ENCODE data around the gene FUT9.

Gene FUT9

DNA sequence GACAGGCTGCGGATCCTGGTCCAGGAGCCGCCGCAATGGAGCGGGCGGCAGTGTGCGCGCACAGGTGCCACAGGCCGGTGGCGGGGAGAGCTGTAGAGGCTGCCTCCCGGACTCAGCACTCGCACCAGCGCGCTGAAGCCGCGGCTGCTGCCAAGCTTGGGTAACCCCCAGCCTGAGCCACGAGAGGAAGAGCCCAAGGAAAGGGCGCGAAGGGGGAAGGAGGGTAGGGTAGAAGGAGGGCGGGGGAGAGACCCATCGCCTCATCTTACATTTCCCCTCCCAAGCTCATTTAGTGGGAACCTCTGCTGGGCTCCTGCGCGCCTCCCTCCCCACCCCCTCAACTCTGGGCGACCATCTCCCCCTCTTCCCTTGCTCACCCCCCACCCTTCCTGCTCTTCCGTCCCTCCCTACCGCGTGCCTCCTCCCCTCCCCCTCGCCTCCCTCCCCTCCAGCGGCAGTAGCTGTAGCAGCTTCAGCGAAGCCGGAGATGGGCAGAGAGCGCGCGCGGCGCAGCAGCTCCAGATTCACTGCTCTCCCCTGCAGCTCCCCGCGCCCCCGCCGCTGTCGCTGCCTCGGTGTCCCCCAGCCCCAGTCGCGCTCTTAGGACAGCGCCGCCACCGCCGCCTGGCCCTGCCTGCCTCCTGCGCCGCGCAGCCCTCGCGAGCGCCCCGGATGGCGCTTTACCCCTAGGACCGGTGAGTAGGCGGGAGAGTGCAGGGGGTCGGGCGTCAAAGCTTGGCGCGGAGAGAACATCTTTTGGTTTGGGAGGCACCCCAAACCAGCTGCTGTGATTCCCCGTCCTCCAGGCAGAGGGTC, at the start of gene FUT9:
TSS of gene FUT9 (plus strand) at position 457 of the 816 bp plus-strand sequence. CDS start 187,182 bp downstream, outside the sequence.
- no peak for DNase-seq

DNA sequence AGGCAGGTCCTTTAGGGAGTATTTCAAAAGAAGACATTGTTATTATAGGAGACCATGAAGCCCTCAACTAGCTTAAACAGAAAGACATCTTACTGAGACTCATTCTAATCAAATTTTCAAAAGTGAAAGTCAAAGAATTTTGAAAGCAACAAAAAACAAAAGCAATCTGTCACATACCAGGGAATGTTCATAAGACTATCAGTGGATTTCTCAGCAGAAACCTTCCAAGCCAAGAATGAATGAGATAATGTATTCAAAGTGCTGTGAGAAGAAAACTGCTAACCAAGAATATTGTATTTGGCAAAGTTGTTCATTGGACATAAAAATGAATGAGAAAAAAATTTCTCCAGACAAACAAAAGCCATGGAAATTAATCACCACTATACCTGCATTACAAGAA, 48.2 kb upstream of the FUT9 start:
- DNase-seq, result no peak

DNA sequence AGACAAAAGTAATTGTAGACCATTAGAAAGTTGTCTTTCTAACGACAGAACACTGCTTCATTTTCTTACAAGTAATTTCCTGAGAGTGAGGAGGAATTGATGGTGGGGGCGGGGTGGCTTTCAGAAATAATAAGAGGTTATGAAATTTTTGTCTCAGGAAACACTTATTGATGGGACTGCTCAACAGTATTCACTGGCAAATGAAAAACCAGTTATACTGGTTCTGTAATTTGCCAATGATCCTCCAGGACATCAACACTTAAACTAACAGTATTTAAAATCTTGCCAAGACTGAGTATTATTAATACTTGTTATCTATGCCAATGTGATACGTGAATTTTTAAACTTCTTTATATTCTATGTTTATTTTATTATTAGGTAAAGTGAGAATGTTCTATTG, 41.8 kb upstream of the FUT9 start:
- DNase-seq, result no peak

DNA sequence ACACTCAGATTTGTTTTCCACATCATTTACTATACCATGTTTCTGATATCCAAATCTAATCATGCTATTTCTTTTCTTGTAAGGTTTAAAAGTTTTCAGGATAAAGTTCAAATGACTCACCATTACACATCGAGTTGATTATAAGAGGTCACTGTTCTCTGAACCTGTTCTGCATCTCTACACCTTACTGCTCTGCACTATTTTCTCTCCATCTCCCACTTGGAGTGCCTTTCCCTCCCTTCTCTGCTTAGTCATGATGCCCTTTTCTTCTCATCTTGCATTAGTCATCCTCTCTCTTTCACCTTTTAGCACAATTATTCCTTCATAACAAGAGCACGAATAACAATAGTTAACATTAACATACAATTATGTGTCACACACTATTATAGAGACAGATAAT, 37.5 kb upstream of the FUT9 start:
- DNase-seq, result no peak

DNA sequence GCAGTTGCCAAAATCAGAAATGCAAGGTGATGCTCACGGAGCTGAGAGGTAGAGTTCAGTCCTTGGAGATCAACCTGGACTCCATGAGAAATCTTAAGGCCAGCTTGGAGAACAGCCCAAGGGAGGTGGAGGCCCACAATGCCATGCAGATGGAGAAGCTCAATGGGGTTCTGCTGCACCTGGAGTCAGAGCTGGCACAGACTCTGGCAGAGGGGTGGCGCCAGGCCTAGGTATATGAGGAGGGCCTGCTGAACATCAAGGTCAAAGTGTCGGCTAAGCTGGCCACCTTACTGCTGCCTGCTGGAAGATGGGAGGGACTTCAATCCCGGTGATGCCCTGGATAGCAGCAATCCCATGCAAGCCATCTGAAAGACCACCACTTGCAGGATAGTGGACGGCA, 23.9 kb upstream of the FUT9 start:
- DNase-seq, result no peak

DNA sequence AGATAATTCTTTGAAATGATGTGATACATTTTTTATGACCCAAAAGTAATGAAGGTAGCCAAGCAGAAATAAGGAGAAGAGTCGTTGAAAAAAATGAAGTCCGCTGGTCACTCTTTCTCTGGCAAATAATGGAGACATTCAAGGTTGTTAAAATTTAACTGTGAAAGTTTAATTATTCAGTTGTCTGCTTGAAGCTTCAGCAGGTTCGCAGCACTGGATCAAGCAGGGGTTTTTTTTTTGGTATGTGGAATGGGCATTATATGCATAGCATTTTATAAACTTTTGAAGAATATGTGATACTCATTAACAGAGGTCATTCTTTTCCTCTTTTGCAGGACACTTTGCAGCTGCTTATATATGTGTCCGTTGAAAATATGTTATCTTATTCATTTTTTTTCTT, 21.6 kb upstream of the FUT9 start:
- DNase-seq, result no peak

DNA sequence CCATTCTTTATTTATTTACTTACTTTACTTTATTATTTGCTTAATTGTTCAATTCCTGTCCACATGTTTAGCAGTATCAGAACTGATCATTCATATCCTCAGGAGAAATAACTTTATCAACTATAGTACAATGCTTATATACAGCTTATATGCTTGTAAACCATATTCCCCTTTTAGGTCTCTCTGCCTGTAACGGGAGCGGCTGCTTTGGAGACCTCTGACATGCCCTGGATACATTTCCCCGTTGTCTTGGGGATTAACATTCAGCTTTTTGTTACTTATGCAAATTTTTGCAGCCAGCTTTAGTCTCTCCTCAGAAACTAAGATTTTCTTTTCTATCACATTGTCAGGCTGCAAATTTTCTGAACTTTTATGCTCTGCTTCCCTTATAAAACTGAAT, 17.6 kb upstream of the FUT9 start:
- DNase-seq, result no peak

DNA sequence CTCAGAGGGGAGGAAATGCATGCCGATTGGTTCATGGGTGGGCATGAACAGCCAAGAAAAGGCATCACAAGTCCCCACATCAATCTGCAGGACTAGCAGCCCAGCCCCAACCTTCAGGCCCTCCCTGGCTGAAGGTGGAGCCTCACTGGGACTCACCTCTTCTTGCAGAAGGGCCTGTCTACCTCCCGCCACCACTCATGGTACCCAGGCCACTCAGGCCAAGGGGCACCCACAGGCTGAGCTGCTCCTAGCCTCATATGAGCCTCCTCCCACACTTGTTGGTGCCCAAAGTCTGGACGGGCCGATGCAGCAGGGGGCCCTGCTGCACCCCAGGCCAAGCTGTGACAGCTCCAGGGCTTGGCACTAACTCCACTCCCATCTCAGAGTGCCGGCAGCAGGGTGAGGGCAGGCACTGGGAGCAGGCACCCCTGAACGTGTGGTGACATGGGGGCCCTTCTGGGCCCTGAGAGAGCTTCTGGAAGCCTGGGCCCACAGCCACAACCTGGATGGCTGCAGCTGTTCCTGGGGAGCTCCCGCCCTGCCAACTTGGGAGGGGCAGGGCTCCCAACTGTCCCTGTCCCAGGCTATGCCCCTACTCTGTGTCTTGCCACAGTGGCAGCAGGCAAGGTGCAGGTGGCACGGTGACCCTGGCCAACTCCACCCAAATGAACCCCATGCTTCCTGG, 13.7 kb upstream of the FUT9 start:
- no peak for DNase-seq

DNA sequence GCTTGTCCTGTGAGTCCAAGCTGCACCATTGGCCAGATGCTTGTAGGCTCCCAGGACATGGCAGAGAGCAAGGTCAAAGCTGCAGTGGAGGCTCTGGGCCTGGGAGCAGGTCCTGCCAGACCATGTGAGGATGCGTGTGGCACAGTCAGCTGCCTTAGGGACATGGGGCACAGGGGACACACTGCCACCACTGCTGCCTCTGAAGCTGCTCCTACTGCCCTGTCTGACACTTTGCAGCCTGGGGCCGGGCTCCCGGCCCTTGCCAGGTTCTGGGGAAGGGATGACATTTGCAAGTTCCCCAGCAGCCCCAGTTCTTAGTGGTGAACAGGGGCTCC, 13.2 kb upstream of the FUT9 start:
- DNase-seq, result no peak

DNA sequence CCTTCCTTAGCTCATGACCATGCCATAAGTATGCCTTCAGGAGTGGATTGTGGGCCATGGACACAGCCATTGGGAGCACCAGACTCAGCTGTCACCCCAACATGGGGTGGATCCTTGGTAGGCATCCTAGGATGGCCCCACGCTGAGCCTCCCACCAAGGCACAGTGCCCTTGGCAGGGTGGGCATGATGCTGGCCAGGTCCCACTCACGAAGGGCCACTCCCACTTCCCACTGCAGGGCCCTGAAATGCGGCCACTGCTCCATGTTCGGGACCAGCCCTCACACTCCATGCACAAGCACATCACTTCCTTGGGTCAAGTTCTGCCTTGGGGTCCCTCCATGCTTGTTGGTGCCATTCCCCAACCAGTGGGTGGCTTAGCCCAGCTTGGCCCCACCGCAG, 12.9 kb upstream of the FUT9 start:
- no peak for DNase-seq

DNA sequence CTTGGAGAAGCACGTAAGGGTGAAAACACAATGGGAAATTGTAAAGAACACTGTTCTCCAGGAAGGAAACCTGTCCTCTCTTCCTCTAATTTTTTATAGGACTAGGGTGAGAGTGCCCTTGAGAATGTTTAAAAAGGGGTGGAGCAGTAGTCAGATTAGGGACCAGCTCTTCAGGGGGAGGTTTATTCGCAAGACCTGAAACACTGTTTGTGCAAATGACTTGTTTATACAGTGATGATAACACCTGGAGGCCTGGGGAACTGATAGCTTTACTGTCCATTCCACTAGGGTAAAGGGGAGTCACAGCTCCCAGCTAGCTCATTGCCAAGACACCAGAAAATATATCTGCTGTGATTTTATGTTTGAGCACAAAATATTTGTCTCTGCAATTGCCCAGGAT, 8.1 kb upstream of the FUT9 start:
- no peak for DNase-seq

DNA sequence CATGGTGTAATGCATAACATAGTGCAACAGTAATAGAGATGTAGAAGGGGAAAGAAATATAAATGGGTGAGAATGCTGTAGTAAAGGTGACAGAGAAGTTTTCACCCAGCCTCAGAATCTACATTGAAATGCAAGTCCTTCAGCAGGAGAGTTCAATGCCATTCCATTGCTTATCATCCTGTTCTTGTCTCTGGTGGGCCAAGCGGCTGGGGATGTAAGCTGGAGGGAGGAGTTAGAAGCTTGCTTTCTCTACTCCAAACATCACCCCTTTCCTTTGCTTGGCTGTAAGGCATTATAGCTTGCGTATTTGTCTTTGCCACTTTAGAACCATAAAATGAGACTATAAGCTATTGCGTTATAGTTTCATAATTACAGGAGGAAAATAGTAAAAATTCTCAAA, 2.2 kb upstream of the FUT9 start:
- DNase-seq, result no peak

DNA sequence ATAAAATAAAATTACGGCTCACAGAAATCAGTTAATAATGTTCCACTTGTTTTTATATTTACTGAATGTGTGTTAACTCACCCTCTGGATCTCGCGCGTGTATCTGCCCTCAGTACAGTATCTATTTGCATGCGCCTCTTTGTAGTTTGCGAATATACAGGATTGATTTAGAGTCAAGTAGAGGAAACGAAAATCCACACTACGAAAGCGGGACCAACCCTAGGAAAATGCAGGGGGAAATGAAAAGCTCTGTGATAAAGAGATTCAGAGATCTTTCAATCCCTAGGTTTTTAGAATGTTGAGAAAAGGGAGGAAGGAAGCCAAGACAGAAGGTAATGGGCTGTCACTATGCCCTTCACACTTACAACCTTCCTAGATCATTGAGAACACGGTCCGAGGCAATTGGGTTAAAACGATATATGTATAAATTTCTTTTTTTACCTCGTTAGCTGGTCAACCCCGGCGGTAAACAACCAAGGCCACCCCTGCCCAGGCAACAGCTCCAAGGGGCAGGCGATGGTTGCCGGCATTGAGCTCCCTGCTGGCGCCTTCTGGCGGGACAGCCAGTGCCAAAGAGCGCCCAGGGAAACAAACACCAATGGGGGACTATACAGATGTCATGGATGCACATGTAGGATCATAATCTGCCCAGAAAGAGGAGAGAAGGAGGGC, 792 bp upstream of the FUT9 start:
- DNase-seq, result no peak

DNA sequence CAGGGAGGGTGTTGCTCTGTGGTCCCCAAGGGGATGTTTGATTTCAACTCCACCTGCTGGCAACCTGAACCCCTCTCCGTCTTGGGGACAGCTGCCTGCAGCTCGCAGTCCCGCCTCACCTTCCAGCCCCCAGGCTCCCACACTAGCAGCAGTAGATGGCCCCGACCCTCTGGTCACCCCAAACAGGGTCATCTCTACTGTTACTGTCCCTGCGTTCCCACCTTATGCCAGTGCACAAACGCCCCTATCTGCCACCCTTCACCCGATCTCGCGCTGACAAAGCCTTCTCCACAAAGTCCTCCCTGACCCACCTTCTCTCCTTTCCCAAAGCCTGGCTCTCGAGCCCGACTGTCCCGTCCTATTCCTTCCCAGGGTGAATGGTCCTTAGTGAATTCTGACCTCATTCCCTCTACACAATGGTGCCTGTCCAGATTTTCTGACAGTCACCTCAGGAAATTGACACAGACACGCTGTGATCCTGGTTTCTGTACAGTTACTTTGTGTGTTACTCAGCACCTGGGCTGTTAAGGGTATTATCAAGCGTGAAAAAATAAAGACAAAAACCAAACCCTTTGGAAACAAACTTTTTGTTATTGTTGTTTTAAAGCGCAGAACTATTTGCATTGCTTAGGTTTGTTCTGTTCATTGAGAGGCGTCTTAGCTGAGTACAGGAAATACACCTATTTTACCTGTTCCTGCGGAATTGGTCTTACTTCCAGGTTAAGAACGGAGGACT, 728 bp downstream of the FUT9 start:
- DNase-seq, result no peak

DNA sequence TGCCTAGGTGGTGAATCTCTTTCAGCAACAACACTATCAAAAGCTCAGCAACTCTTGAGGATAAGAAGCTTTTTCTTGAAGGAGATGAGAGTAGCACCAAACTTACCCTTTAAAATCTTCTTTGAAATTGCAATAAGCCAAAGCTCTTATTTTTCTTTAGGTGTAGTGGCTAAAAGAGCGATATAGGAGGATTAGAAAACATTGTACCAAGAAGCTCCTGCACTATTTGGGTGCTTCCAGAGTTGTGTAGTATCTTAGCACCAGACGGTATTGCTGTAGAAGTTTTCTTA, 1.2 kb downstream of the FUT9 start:
- DNase-seq, result no peak

DNA sequence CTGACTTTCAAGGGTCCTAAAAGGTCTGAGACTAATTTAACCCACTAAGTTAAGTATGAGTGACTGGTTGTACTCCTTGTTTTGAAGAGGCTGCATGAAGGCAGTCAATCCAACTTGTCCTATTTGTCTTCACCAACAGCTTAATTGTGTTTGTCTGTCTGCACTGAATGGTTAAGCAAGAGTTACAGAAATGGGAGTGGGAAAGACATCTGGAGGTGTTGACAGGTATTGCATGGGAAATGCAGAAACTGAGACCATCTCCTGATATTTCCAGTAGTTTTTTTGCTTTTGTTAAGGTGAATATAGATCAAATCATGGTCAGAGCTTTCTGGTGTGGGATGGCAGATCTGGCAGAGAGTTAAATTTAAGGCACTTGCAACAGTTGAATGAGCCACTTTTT, 6.5 kb downstream of the FUT9 start:
- no peak for DNase-seq

DNA sequence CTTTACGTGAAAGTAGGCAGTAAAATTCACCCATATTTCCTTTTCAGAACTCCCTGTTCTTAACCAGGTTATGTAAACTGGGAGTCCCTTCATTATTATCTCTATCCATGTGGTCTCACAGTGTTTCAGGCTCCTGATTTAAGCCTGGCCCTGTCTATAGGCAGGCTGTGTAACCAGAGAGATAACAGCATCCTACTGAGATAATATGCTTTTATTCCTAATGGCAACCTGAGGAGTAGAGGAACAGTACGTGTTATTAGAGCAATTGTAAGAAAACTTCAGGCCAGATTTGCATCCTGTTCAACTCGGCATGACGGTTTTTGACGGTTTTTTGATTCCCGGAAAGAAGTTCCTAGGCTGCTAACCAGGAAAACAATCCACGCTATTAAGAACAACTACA, 16.9 kb downstream of the FUT9 start:
- DNase-seq, result no peak

DNA sequence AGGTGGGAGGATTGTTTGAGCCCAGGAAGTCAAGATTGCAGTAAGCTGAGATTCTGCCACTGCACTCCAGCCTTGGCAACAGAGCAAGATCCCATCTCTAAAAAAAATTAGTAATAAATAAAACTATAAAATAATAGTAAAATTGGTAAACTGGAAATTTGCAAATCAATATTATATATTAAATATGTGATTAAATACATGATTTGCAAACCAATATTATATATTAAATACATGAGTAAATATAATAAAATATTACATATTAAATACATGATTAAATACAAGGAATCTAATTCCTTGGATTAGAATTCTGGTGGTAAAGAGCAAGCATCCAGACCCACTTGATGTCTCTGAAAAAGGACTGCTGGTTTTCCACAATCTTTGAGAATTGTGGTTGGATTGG, 35.8 kb downstream of the FUT9 start:
- DNase-seq, result no peak

DNA sequence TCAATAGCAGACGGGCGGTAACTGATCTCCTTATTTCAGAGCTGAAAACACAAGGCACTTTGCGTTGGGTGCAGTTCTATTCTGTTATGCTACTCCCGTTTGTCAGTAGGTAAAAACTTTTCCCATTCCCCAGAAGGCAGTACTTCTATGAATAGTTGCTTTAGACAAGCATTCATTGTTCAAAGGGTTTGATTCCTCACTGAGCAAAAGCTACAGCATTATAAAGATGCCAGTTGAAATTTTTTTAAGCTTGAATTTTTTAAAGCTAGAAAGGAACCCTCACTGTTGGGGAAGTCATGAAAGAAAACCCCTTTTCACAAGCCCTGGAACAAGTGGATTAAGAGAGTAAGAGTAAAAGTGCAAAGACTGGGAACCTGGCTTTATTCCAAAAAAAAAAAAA, 42.3 kb downstream of the FUT9 start:
- DNase-seq, result no peak

DNA sequence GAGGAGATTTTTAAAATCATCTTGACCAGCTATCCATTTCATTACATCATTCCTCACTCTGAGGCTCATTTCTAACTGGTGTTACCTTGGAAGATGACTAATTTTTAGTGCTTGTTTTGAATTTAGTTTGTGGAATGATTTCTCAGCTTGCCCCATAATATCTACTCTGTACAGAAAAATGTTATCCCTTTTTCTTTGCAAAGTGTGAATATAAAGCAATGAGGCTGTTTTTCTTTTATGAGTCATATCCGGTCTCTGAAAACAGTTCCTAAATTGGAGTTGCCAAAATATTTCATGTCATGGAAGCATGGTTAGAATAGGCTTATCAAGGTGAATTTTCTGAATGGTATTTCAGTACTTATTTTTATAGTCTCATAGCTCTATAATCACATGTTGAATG, 43.8 kb downstream of the FUT9 start:
- DNase-seq, result no peak

DNA sequence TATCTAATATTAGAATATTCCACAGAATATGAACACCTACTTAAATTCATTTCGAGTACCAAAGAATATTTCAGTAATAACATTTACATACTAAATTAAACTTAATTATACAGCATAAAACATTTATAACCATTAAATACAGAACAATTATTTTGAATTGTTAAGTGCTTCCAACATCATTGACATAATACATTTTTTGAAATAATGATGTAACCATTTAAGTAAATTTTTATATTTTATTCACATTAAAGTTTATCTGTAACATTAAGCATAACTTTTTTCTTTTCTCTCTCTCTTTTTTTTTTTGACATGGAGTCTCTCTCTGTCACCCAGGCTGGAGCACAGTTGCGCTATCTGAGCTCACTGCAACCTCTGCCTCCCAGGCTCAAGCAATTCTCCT, 44.5 kb downstream of the FUT9 start:
- DNase-seq, result no peak

DNA sequence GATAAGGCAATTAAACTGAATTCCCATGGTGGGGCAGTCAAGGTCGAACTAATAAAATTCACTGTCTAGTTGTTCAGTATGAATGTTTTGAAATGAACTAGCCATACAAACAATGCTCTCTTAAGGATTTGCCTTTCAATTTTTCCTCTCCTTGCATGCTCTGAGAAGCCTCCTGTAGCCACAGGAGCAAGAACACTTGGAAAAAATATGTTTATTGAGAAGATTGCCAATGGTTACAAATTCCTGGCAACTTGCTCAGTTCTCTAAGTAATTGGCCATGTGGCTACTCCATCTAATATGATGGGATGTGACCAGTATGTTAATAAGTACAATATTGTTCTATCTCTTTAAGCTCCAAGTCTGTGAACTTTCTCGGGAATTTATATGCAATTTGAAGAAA, 49.4 kb downstream of the FUT9 start:
- DNase-seq, result no peak

DNA sequence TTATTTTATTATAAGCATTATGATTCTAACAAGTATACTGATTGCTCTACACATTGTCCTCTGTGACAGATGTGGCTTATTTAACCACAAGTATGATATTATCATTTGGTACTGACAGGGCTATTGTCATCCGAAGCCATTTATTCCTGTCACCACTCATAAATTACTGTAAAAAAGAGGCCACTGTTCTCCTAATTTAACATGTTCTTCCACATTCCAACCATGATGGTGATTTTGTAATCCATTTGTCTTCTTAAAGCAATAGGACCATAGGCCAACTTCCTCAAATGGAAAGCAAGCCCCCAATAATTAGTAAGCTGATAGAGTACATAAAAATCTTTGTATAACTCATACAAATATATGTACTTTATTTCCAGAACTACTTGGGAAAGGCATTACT, 50.6 kb downstream of the FUT9 start:
- DNase-seq, result no peak

DNA sequence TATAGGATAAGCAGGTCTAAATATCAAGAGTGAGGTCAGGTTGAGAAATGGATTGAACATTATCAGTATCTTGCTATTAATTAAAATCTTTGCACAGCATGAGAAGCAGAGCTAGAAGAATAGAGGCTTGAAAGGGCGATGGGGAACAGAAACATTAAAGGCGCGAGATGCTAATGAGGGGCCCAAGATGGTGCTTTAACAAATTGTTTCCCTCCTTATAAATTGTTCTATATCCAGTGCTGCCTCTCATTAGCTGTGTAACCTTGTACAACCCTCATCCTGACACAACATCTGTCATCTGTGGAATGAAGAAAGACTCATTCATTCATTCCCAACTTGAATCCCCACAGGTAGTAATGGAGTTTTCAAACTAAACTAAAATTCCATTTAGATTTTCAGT, 57.8 kb downstream of the FUT9 start:
- DNase-seq, result no peak
